ENCODE measurements around the gene CEP72. TPM values are rescaled to one million over a fixed set of nuclear protein-coding genes. Genes with fewer than 3 reads are reported as not detected.
"Not testable (repeated sequence)": the region's sequence is repeated elsewhere in the genome, so short reads cannot be mapped to it uniquely, and the experiment has no call there.

The CEP72 gene
- total RNA-seq, 1 donor from 2014 or later: 27.2 TPM

GRCh38 chr5:626850-627249 is 14.7 kb downstream of the CEP72 start:
- H3K4me1 Mint-ChIP-seq: peaks cover 4% of the 10 kb centered on the region
- H3K36me3 Mint-ChIP-seq (ENCODE audit: low read depth): peaks cover 4% of the 10 kb centered on the region
- no peak for DNase-seq (ENCODE audit: low read depth, low spot score)
- TF ChIP-seq CTCF (conservative IDR thresholded peaks at IDR 0.05): no peak
- H3K27ac Mint-ChIP-seq (ENCODE audit: unreplicated experiment): no peak overlapping the region
- no peaks in the 10 kb centered on the region for H3K9me3 Mint-ChIP-seq
- H3K4me3 Mint-ChIP-seq: no peak overlapping the region
- no peaks in the 10 kb centered on the region for H3K27me3 Mint-ChIP-seq (ENCODE audit: low read depth)

GRCh38 chr5:627840-628239 is 15.7 kb downstream of the CEP72 start:
- Mint-ChIP-seq H3K4me1 (peaks cover 4% of the 10 kb centered on the region), H3K9me3 (no peaks in the 10 kb centered on the region), H3K27ac (ENCODE audit: unreplicated experiment) (peak overlapping the region; percentile 35), H3K4me3 (no peak overlapping the region), H3K27me3 (ENCODE audit: low read depth) (no peaks in the 10 kb centered on the region), H3K36me3 (ENCODE audit: low read depth) (peaks cover 4% of the 10 kb centered on the region)
- DNase-seq (ENCODE audit: low read depth, low spot score): no peak
- TF ChIP-seq CTCF (conservative IDR thresholded peaks at IDR 0.05): no peak

- not testable (repeated sequence) for H3K27me3 Mint-ChIP-seq (ENCODE audit: low read depth); H3K27ac Mint-ChIP-seq (ENCODE audit: unreplicated experiment); H3K4me1 Mint-ChIP-seq; H3K9me3 Mint-ChIP-seq; DNase-seq (ENCODE audit: low read depth, low spot score); H3K36me3 Mint-ChIP-seq (ENCODE audit: low read depth); H3K4me3 Mint-ChIP-seq
These were observed 16.4 kb downstream of the CEP72 start for GRCh38 chr5:628351-629205.

- Mint-ChIP-seq H3K4me1 (no peaks in the 10 kb centered on the region), H3K27ac (ENCODE audit: unreplicated experiment) (no peak overlapping the region), H3K27me3 (ENCODE audit: low read depth) (no peaks in the 10 kb centered on the region), H3K4me3 (no peak overlapping the region), H3K36me3 (ENCODE audit: low read depth) (peaks cover 7% of the 10 kb centered on the region), H3K9me3 (no peaks in the 10 kb centered on the region)
- peak; percentile 16 for DNase-seq (ENCODE audit: low read depth, low spot score)
- no peak for TF ChIP-seq CTCF (conservative IDR thresholded peaks at IDR 0.05)
These were observed 21.4 kb downstream of the CEP72 start for GRCh38 chr5:633501-633955.

GRCh38 chr5:634191-634590 is 22.1 kb downstream of the CEP72 start:
- Mint-ChIP-seq H3K4me1 (no peaks in the 10 kb centered on the region), H3K36me3 (ENCODE audit: low read depth) (peaks cover 7% of the 10 kb centered on the region), H3K27me3 (ENCODE audit: low read depth) (no peaks in the 10 kb centered on the region), H3K4me3 (no peak overlapping the region), H3K9me3 (no peaks in the 10 kb centered on the region), H3K27ac (ENCODE audit: unreplicated experiment) (no peak overlapping the region)
- no peak for TF ChIP-seq CTCF (conservative IDR thresholded peaks at IDR 0.05)
- DNase-seq (ENCODE audit: low read depth, low spot score): no peak

- Mint-ChIP-seq H3K4me1 (no peaks in the 10 kb centered on the region), H3K4me3 (no peak overlapping the region), H3K9me3 (no peaks in the 10 kb centered on the region), H3K27me3 (ENCODE audit: low read depth) (no peaks in the 10 kb centered on the region), H3K27ac (ENCODE audit: unreplicated experiment) (no peak overlapping the region), H3K36me3 (ENCODE audit: low read depth) (peaks cover 7% of the 10 kb centered on the region)
- DNase-seq (ENCODE audit: low read depth, low spot score): no peak
- TF ChIP-seq CTCF (conservative IDR thresholded peaks at IDR 0.05): no peak
These were observed 23.3 kb downstream of the CEP72 start for GRCh38 chr5:635306-636055.
